Esophagus squamous epithelium (tissue), 4 donors: Measurements from ENCODE around the gene HSD17B2.

ENCODE experiments used
- POLR2A ChIP-seq, 4 donors: fragments of 450-650 bp; IDR thresholded peaks; one replicate each; pipeline ENCODE4 v1.6.1; 2017; ENCODE audit warnings: antibody characterized with exemption in 4 of 4, mild to moderate bottlenecking in 4 of 4, moderate library complexity in 3 of 4
- TF ChIP-seq, protein P1 (sequence below), 6 experiments: fragments of 450-650 bp in 4 of 6; fragments of 200-600 bp in 2 of 6; sonication (generic) in 2 of 6; IDR thresholded peaks; one replicate each; pipeline ENCODE4 v1.5.1; 2016 to 2019; ENCODE audit warnings: antibody characterized with exemption in 6 of 6, mild to moderate bottlenecking in 4 of 6, moderate library complexity in 4 of 6

DNA sequence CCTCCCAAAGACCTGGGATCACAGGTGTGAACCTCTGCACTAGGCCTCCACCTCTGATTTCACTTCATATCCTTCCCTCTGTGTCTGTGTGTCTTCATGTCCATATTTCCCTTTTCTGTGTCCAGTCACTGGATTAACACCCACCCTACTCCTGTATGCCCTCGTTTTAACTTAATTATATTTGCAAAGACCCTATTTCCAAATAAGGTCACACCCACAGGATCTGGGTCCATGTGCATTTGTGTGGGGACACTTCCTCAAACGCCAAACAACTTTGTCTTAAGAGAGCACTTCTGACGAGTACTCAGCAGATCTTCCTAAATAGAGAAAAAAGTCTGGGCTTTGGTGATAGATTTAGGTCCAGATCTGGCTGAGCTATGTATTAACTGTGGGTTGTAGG lies 78.7 kb downstream of the HSD17B2 start:
- TF ChIP-seq, protein P1, sequence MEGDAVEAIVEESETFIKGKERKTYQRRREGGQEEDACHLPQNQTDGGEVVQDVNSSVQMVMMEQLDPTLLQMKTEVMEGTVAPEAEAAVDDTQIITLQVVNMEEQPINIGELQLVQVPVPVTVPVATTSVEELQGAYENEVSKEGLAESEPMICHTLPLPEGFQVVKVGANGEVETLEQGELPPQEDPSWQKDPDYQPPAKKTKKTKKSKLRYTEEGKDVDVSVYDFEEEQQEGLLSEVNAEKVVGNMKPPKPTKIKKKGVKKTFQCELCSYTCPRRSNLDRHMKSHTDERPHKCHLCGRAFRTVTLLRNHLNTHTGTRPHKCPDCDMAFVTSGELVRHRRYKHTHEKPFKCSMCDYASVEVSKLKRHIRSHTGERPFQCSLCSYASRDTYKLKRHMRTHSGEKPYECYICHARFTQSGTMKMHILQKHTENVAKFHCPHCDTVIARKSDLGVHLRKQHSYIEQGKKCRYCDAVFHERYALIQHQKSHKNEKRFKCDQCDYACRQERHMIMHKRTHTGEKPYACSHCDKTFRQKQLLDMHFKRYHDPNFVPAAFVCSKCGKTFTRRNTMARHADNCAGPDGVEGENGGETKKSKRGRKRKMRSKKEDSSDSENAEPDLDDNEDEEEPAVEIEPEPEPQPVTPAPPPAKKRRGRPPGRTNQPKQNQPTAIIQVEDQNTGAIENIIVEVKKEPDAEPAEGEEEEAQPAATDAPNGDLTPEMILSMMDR (IDR thresholded peaks at IDR 0.05): no peak
- no peak for TF ChIP-seq POLR2A (IDR thresholded peaks at IDR 0.05)
